DMS79 (cell line): ENCODE data around the gene SYNJ2.
A peak's percentile ranks its signal among the peaks of the same experiment; 100 is the strongest.
"Not testable (repeated sequence)": the region's sequence is repeated elsewhere in the genome, so short reads cannot be mapped to it uniquely, and the experiment has no call there.

Experiments
- DNase-seq: peaks from one replicate; lab custom pipeline; 2025; lab: John Stamatoyannopoulos, UW

The SYNJ2 gene, protein sequence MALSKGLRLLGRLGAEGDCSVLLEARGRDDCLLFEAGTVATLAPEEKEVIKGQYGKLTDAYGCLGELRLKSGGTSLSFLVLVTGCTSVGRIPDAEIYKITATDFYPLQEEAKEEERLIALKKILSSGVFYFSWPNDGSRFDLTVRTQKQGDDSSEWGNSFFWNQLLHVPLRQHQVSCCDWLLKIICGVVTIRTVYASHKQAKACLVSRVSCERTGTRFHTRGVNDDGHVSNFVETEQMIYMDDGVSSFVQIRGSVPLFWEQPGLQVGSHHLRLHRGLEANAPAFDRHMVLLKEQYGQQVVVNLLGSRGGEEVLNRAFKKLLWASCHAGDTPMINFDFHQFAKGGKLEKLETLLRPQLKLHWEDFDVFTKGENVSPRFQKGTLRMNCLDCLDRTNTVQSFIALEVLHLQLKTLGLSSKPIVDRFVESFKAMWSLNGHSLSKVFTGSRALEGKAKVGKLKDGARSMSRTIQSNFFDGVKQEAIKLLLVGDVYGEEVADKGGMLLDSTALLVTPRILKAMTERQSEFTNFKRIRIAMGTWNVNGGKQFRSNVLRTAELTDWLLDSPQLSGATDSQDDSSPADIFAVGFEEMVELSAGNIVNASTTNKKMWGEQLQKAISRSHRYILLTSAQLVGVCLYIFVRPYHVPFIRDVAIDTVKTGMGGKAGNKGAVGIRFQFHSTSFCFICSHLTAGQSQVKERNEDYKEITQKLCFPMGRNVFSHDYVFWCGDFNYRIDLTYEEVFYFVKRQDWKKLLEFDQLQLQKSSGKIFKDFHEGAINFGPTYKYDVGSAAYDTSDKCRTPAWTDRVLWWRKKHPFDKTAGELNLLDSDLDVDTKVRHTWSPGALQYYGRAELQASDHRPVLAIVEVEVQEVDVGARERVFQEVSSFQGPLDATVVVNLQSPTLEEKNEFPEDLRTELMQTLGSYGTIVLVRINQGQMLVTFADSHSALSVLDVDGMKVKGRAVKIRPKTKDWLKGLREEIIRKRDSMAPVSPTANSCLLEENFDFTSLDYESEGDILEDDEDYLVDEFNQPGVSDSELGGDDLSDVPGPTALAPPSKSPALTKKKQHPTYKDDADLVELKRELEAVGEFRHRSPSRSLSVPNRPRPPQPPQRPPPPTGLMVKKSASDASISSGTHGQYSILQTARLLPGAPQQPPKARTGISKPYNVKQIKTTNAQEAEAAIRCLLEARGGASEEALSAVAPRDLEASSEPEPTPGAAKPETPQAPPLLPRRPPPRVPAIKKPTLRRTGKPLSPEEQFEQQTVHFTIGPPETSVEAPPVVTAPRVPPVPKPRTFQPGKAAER (N-terminal part only)

DNA sequence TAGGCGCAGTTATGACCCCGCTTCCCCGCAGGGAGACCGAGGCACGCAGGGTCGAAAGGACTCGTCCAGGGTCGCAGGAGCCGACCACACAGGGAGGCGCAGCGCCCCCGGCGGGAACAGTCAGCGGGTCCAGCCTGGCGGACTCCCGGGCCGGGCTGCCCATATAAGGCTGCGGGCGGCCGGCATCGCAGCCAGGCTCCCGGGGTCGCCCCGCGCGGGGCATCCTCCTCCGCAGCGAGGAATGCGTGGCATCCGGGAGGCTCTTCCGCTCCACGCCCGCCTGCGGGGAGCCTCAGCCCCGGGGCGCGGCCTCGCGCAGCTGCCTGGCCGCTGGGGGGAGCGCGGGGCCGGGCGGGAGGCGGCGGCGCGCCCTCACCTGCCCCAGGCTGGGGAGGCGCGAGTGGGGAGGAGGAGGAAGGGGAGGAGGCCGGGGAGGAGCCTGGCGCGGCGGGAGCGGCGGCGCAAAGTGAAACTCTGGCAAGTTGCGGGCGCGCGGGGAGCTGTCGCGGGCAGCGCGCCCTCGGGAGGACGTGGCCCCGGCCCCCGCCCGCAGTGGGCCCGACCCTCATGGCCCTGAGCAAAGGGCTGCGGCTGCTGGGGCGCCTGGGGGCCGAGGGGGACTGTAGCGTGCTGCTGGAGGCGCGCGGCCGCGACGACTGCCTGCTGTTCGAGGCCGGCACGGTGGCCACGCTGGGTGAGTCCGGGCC lies at the start of gene SYNJ2:
SYNJ2 (plus strand) TSS at position 469 of the 707 bp plus-strand sequence; CDS start at position 568, 99 bp downstream.
- peak; percentile 50 for DNase-seq

DNA sequence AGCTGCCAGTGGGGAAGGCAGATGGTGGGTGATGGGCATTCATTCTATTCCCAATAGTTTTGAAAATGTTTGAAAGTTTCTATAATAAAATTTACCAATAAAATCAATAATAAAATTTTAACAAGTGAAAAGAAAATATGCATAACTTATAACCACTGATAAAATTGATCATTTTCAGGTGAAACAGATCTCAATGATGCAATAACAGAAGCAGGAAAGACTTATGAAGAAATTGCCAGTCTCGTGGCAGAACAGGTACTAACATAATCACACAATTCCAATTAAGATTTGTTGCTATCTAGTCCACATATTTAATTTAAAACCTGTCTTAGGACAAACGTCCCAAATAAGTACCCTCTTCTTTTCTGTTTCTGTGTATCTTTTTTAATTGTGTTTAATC lies 45.9 kb upstream of the SYNJ2 start:
- DNase-seq, result no peak

DNA sequence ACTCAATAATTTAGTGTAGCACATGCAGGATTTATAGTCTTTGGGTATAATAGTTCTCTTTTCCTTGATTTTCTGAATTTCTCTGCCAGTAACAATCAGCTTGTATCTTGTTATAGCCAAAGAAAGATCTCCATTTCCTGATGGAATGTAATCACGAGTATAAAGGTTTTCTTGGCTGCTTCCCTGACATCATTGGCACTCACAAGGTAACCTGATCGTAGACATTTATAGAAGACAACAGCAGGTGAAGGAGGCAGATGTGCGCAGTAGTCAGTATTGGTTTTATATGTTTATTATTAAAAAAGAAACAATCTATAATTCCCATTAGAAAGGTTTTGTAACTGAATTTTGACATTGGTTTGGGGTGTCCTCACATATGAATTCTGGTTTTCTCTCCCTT lies 44.3 kb upstream of the SYNJ2 start:
- DNase-seq, result no peak

DNA sequence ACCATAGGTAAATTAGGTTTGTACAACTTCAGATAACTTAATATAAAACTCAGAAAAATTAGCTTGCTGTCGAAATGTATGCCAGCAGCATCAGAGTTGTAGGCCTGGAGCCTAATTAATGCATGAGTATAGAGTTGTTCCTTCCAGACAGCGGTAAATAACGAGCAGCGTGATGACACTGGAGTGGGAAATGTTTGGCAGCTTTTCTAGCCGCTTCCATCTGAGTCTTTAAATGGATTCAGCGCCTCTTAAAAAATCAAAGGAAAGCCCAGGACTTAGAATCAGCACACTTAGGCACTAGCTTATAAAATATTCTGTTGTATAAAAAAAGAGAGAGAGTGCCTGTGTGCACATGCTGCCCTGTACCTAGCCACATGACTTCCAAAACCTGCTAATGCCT lies 43.7 kb upstream of the SYNJ2 start:
- DNase-seq, result no peak

DNA sequence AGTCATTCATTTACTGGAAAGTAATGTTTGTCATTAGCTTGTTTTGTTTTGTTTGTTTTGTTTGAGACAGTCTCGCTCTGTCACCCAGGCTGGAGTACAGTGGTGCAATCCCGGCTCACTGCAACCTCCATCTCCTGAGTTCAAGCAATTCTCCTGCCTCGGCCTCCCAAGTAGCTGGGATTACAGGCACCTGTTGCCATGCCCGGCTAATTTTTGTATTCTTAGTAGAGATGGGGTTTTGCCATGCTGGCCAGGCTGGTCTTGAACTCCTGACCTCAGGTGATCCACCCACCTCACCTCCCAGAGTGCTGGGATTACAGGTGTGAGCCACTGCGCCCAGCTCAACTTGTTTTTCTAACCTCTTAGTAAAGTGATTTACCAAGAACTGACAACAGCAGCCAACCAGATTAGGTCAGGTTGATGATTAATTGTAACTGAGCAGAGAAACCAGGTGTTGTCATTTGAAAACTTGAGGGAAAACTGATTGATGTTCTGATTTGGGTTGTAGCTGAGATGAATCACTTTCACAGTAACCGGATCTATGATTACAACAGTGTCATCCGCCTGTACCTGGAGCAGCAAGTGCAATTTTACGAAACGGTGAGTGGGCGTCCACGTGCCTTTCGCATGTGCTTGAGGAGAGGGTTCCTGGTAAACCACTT lies 41.2 kb upstream of the SYNJ2 start:
- DNase-seq, result not testable (repeated sequence)

DNA sequence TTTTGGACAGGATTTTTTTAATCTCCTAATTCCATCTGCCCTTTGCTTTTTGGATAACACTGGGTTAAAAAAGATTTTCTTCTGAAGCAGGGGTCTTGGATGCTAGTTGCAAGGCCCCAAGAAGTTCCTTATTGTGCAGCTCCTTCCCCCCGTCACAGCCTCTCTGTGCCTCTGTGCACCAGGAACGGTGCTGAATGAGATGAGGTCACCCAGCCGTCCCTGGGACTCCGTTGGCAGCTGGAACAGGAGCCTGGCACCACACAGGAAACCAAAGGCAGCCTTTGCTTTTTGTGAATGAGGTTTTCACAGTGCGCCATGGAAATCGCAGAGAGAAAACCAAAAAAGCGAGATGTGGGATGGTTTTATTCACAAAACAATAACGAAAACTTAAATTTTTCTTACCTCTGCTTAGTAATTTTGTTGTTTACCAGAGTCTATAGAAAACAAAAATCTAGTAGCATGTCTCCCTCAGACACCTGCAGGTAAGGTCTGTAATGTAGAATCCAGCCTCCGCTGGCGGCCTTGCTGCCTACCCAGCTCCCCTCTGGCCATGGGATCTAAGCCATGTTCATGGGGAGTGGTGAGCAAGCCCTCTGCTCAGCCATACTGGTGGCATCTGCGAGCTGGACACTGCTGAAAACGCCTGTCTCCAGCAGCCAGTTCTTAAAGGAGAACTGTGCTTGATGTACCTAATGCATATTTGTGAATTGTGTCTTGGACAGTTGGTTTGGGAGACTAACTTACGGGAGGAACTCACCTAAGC lies 40.4 kb upstream of the SYNJ2 start:
- DNase-seq, result no peak

DNA sequence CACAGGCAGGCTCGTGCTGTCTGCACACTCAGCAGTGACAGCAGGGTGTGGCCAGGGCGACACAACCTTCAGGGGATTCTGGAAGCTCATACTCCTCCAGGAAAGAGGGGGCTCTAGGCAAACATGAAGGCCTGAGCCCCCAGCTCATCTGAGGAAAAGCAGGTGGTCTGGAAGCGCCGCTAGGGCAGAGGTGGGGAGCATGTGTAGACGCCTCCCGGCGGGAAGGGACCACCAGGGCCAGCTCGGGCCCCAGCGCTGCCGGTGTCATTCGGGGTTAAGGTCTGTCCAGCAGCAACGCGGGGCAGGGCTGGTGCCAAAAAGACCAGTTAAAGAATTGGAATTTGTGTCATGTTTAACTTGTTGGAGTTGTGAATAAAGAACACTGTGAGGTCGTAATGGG lies 39.3 kb upstream of the SYNJ2 start:
- DNase-seq, result no peak

DNA sequence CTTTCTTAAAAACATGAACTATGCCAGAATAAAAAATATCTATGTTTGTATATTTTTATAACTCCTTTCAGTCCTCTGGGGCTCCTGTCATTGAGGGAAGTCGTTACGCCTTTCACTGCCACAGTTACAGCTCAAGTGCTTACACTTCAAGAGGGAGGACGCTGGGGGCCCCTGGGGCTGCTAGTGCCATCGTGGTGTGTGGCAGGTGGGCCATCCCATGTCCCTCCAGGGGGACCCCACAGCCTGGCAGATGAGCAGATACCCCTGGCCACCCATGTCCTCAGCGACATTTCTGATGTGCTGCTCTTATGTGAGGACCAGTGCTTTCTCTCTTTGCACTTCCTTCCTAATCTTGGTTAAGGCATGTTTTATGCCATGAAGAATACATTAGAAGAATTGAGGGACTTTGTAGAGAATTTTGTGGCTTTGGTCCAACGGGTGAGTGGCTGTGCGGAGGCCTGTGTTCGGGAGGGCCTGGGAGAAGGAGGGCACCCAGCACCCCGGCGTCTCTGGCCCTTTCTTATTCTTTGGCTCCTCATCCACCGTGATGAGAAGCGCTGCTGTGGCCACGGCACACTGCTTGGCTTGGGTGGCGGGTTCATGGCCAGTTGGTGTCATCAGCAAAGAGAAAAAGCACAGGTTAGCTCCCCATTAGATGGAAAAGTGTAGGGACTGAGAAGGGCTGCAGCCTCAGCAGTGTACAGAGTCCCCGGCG lies 38.3 kb upstream of the SYNJ2 start:
- DNase-seq, result no peak

DNA sequence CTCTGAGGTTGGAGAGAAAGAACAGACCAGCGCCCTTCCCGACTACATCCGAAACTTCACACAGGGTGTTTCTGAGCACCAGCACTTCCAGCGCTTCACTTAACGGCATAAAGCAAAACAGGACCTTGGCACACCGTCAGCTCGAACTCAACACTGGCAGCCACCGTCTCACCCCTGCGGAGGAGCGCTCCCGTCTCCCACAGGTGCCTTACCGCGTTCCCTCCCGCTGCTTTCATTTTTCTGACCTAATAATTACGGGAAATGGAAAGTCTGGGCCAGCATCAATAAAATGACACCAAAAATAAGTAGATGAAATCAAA lies 37.7 kb upstream of the SYNJ2 start:
- DNase-seq, result no peak

DNA sequence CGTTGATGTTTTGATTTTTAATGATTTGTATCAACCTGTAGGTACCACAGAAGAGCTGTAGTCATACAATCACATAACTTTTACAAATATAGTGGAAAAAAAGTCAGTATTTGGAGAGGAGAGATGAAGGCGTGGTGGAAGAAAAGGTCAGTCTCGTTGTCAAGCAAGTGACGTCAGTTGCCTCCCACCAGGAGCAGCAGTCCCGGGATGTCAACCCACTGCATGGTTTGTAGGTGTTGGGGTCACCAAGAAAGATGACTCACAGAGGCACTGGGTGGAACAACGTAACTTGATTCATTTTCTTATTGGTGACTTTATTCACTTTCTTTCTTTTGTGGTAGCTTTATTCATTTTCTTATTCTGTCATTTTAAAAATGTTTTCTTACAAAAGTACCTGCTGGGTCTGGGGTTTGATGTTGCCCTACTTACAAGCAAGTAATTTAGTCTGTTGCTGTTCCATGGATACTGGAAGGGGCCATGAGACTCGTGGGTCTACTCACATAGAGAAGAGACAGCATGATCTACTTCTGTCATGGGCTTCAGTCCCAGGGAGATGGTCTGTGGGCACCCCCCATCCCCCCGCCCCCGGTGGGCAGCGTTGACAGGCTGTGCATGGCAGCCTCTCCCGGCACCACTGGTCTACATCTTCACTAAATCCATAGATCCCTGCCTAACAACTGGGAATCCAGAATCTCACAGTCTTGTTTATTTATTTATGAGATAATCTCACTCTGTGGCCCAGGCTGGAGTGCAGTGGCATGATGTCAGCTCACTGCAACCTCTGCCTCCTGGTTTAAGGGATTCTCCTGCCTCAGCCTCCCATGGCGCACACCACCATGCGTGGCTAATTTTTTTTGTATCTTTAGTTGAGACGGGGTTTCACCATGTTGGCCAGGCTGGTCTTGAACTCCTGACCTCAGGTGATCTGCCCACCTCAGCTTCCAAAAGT lies 36.4 kb upstream of the SYNJ2 start:
- no peak for DNase-seq

DNA sequence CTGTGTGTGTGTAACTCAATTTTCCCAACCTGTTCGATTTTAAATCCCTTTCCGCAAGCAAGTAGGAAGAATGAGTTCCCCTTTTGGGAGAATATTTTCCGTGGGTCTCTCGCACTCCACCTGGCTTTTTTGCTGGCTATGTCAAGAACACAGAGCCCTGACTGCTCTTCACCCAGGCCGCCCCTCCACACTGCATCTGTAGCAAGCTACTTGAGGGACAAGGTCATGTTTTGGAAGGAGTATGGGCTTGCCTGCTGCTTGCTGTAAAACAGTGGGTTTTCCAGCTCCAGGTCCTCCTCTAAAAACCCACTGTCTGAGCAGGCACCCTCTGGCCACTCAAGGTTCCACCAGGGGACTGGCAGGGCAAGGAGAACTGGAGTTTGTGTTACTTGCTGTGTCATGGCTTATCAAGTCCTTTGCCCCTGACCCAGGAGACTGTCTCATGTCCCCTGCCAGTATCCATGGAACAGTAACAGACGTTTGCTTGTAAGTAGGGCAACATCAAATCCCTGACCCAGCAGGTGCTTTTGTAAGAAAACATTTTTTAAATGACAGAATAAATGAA lies 35.5 kb upstream of the SYNJ2 start:
- no peak for DNase-seq

DNA sequence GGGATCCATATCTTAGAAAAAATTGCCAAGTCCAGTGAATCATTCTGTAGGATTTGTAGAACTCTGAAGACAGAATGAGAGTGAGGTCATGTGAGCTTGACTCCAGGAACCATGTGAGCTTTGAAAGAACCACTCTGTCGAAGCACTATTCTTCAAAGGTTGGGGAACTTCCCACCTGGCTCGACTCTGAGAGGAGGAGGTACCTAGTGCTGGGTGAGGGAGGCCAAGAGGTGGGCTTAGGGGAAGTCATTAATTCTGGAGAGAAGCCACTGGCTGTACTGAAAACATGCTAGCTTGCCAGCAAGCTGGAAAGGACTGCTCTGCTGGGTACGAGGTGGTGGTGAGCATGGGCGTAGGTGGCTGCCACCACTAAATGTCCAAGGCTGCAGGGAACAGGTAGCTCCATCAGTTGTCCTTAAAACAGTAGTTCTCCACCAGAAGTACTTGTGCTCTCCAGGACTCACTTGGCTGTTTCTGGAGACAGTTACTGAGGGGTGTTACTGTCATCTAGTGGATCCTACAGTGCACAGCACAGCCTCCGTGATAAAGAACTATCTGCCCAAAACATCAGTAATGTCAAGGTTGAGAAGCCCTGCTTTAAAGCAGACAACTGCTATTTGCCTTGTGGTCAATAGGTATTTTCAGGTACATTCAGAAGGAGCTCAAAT lies 34.7 kb upstream of the SYNJ2 start:
- peak; percentile 11 for DNase-seq

DNA sequence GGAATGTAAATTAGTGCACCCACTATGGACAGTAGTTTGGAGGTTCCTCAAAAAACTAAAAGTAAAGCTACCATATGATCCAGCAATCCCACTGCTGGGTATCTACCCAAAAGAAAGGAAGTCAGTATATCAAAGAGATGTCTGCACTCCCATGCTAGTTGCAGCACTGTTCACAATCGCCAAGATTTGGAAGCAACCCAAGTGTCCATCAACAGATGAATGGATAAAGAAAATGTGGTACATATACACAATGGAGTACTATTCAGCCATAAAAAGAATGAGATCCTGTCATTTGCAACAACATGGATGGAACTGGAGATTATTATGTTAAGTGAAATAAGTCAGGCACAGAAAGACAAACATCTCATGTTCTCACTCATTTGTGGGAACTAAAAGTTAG lies 30.8 kb upstream of the SYNJ2 start:
- not testable (repeated sequence) for DNase-seq

DNA sequence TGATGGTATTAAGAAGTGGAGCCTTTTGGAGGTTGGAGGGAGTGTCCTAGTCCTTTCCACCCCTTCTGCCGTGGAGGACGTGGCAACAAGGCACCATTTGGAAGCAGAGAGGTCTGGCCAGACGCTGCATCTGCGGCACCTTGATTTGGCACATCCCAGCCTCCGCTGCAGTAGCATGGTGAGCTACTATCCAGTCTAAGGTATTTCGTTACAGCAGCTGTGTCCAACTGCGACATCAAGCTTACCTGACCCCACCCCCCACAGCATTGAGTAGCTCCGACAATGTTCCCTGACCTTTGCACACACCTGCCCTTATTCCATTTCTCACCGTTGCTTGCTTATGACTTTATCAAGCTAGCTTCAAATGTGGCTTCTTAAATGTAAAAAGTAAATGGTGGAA lies 29.8 kb upstream of the SYNJ2 start:
- no peak for DNase-seq

DNA sequence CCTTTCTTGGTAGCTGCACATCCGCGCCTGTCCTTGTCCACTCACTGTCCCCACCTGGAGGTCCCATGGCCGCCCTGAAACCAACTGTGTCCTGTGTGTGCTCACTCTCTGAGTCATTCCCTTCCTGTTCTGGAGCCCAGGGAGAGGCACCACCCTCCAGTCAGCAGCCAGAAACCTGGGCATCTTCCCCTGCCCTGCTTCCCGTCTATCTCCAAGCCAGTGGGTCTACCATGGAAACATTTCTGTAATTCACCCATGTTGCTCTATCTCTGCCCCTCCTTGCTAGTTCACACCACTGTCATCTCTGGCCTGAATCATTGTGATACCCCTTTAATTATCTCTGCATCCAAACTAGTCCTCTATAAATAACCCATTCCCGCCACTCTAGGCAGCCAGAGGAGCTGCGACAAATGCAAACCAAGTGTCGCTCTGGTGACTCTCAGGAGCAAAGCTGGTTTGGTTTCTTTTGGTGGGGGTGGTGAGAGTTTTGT lies 28.8 kb upstream of the SYNJ2 start:
- DNase-seq, result no peak

DNA sequence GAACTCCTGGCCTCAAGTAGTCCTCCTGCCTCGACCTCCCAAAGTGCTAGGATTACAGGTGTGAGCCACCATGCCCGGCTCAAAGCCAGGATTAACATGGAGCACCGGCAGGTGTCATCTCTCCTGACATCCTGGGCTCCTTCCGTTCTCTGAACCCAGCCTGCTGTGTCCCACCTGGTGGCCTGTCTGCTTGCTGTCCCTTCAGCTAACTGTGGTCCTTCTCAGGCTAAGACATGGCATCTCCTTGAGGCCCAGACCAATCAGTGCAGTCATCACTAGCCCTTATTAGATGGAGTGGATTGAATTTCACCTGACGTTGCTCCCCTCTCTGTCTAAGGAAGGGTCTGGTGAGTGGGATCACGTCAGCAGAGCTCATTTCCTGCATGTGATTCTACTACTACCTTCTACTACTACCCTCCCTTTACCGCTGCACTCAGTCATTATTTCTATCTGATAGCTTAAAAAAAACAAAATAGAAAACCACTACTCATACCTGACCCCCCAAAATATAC lies 28.0 kb upstream of the SYNJ2 start:
- DNase-seq, result peak; percentile 64
